ENCODE results near the gene TRIM6.
A peak's percentile ranks its signal among the peaks of the same experiment; 100 is the strongest.
"Not testable (repeated sequence)": the region's sequence is repeated elsewhere in the genome, so short reads cannot be mapped to it uniquely, and the experiment has no call there.

TRIM6 gene

DNA sequence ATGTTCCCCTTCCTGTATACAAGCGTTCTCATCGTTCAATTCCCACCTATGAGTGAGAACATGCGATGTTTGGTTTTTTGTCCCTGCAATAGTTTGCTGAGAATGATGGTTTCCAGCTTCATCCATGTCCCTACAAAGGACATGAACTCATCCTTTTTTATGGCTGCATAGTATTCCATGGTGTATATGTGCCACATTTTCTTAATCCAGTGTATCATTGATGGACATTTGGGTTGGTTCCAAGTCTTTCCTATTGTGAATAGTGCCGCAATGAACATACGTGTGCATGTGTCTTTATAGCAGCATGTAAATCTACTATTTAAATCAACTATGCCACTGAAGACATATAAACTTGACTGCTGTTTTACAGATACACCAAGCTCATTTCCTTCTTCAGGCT lies 12.0 kb upstream of the TRIM6 start:
- H3K9me3 ChIP-seq (ENCODE audit: control extremely low read depth in 1 of 5, control insufficient read depth in 4 of 5, insufficient read depth in 2 of 5, low read depth in 1 of 5, low read length in 4 of 5); H3K4me3 ChIP-seq (ENCODE audit: control insufficient read depth in 1 of 7, extremely low read depth in 1 of 7, insufficient read depth in 4 of 7, low read depth in 2 of 7, low read length in 6 of 7); H3K36me3 ChIP-seq (ENCODE audit: control insufficient read depth in 4 of 4, insufficient read depth in 4 of 4, low read length in 3 of 4); H3K27me3 ChIP-seq (replicated peaks in 2 of 5; ENCODE audit: control insufficient read depth in 4 of 5, insufficient read depth in 5 of 5, low read length in 4 of 5); CTCF ChIA-PET; POLR2A ChIA-PET; DNase-seq; H3K4me1 ChIP-seq (ENCODE audit: control extremely low read depth in 1 of 4, control insufficient read depth in 4 of 4, insufficient read depth in 4 of 4, low read length in 3 of 4); H3K27ac ChIP-seq (ENCODE audit: insufficient read depth in 1 of 2, low read depth in 1 of 2, low read length in 2 of 2, poor library complexity in 1 of 2, severe bottlenecking in 2 of 2): not testable (repeated sequence)
- WGBS (ENCODE audit: insufficient coverage): no CpG with 5 or more reads among the region's 5 CpGs

DNA sequence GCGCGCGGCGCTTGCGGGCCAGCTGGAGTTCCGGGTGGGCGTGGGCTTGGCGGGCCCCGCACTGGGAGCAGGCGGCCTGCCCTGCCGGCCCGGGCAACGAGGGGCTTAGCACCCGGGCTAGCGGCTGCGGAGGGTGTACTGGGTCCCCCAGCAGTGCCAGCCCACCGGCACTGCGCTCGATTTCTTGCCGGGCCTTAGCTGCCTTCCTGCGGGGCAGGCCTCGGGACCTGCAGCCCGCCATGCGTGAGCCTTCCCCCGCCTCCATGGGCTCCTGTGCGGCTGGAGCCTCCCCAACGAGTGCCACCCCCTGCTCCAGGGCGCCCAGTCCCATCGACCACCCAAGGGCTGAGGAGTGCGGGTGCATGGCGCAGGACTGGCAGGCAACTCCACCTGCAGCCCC lies 6.5 kb upstream of the TRIM6 start:
- WGBS (ENCODE audit: insufficient coverage): 95% methylated on average over 20 of the region's 31 CpGs
- not testable (repeated sequence) for H3K4me3 ChIP-seq (ENCODE audit: control insufficient read depth in 1 of 7, extremely low read depth in 1 of 7, insufficient read depth in 4 of 7, low read depth in 2 of 7, low read length in 6 of 7)

DNA sequence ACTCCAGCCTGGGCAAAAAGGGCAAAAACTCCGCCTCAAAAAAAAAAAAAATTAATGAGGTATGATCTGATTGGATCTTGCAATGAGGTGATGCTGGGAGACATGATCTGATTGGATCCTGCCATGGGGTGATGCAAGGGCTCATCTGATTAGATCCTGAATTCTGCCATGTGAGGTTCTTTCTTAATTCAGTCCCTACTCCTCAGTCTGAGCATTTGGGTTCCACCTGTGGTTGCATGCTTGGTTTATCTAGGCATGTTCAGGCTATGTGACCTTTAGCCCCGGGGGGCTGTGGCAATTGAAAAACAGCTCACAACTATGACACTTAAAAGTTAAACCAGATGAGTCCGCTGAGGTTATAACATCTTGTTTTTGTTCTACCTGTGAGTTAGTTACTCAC lies 4.8 kb upstream of the TRIM6 start:
- WGBS (ENCODE audit: insufficient coverage): 79% methylated on average over 2 of the region's 3 CpGs
- H3K27ac ChIP-seq (ENCODE audit: insufficient read depth in 1 of 2, low read depth in 1 of 2, low read length in 2 of 2, poor library complexity in 1 of 2, severe bottlenecking in 2 of 2): no peak overlapping the region
- CTCF ChIA-PET: interaction anchor here (0.6 kb wide), 1 partner anchor 403 kb away, joined by 3 read pairs; no protein-coding TSS in a partner anchor

More for the DNA sequence above, 6.5 kb upstream of the TRIM6 start:
- H3K4me1 ChIP-seq (ENCODE audit: control extremely low read depth in 1 of 4, control insufficient read depth in 4 of 4, insufficient read depth in 4 of 4, low read length in 3 of 4); CTCF ChIA-PET; H3K9me3 ChIP-seq (ENCODE audit: control extremely low read depth in 1 of 5, control insufficient read depth in 4 of 5, insufficient read depth in 2 of 5, low read depth in 1 of 5, low read length in 4 of 5); H3K27me3 ChIP-seq (replicated peaks in 2 of 5; ENCODE audit: control insufficient read depth in 4 of 5, insufficient read depth in 5 of 5, low read length in 4 of 5); DNase-seq; H3K36me3 ChIP-seq (ENCODE audit: control insufficient read depth in 4 of 4, insufficient read depth in 4 of 4, low read length in 3 of 4); H3K27ac ChIP-seq (ENCODE audit: insufficient read depth in 1 of 2, low read depth in 1 of 2, low read length in 2 of 2, poor library complexity in 1 of 2, severe bottlenecking in 2 of 2); POLR2A ChIA-PET: not testable (repeated sequence)

DNA sequence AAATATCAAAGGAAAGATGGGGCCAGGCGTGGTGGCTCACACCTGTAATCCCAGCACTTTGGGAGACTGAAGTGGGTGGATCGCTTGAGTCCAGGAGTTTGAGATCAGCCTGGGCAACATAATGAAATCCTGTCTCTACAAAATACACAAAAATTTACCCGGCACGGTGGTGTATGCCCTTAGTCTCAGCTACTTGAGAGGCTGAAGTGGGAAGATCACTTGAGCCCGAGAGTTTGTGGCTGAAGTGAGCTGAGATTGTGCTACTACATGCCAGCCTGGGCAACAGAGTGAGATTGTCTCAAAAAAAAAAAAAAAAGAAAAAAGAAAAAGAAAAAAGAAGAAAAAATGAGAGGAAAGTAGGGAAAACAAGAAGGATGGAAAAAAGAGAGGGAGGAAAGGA lies 3.8 kb upstream of the TRIM6 start:
- no peaks in the 10 kb centered on the region for H3K36me3 ChIP-seq (ENCODE audit: control insufficient read depth in 4 of 4, insufficient read depth in 4 of 4, low read length in 3 of 4)
- no peaks in the 10 kb centered on the region for H3K27me3 ChIP-seq (replicated peaks in 2 of 5; ENCODE audit: control insufficient read depth in 4 of 5, insufficient read depth in 5 of 5, low read length in 4 of 5)
- no peak overlapping the region for H3K4me3 ChIP-seq (ENCODE audit: control insufficient read depth in 1 of 7, extremely low read depth in 1 of 7, insufficient read depth in 4 of 7, low read depth in 2 of 7, low read length in 6 of 7)
- ChIA-PET POLR2A (no interaction called here), CTCF (no interaction called here)
- peaks cover 5 to 12% (median 9%) of the 10 kb centered on the region in 4 experiments for H3K4me1 ChIP-seq (ENCODE audit: control extremely low read depth in 1 of 4, control insufficient read depth in 4 of 4, insufficient read depth in 4 of 4, low read length in 3 of 4)
- WGBS (ENCODE audit: insufficient coverage): 67% methylated on average over 3 of the region's 5 CpGs
- DNase-seq: no peak
- no peaks in the 10 kb centered on the region for H3K9me3 ChIP-seq (ENCODE audit: control extremely low read depth in 1 of 5, control insufficient read depth in 4 of 5, insufficient read depth in 2 of 5, low read depth in 1 of 5, low read length in 4 of 5)
- H3K27ac ChIP-seq (ENCODE audit: insufficient read depth in 1 of 2, low read depth in 1 of 2, low read length in 2 of 2, poor library complexity in 1 of 2, severe bottlenecking in 2 of 2): no peak overlapping the region

More for the DNA sequence above, 4.8 kb upstream of the TRIM6 start:
- DNase-seq: no peak
- Histone ChIP-seq H3K9me3 (ENCODE audit: control extremely low read depth in 1 of 5, control insufficient read depth in 4 of 5, insufficient read depth in 2 of 5, low read depth in 1 of 5, low read length in 4 of 5) (no peaks in the 10 kb centered on the region), H3K36me3 (ENCODE audit: control insufficient read depth in 4 of 4, insufficient read depth in 4 of 4, low read length in 3 of 4) (no peaks in the 10 kb centered on the region), H3K27me3 (replicated peaks in 2 of 5; ENCODE audit: control insufficient read depth in 4 of 5, insufficient read depth in 5 of 5, low read length in 4 of 5) (no peaks in the 10 kb centered on the region), H3K4me3 (ENCODE audit: control insufficient read depth in 1 of 7, extremely low read depth in 1 of 7, insufficient read depth in 4 of 7, low read depth in 2 of 7, low read length in 6 of 7) (no peak overlapping the region), H3K4me1 (ENCODE audit: control extremely low read depth in 1 of 4, control insufficient read depth in 4 of 4, insufficient read depth in 4 of 4, low read length in 3 of 4) (peaks cover under 1 to 2% (median 2%) of the 10 kb centered on the region in 4 experiments)
- POLR2A ChIA-PET: no interaction called here

DNA sequence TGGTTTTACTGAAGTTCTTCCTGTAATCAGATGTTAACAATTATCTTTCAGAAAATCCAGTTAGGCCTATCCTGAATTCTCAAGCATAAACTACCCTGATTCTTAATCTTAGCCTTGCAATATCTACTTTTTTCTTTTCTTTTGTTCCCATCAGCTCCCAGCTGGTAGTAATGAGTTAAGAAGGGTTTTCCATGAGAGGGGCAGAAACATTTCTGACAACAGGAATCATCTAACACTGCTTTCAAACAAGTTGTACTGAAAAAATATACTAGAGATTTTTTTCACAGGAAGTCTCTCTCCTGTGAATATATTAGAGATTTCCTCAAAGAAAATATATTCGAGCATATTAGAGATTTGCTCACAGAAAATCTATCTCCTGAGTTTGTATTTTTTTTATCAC lies 3.3 kb upstream of the TRIM6 start:
- no peak for DNase-seq
- ChIA-PET CTCF (no interaction called here), POLR2A (no interaction called here)
- Histone ChIP-seq H3K9me3 (ENCODE audit: control extremely low read depth in 1 of 5, control insufficient read depth in 4 of 5, insufficient read depth in 2 of 5, low read depth in 1 of 5, low read length in 4 of 5) (no peaks in the 10 kb centered on the region), H3K4me3 (ENCODE audit: control insufficient read depth in 1 of 7, extremely low read depth in 1 of 7, insufficient read depth in 4 of 7, low read depth in 2 of 7, low read length in 6 of 7) (no peak overlapping the region), H3K4me1 (ENCODE audit: control extremely low read depth in 1 of 4, control insufficient read depth in 4 of 4, insufficient read depth in 4 of 4, low read length in 3 of 4) (peaks cover 7 to 17% (median 11%) of the 10 kb centered on the region in 4 experiments), H3K36me3 (ENCODE audit: control insufficient read depth in 4 of 4, insufficient read depth in 4 of 4, low read length in 3 of 4) (no peaks in the 10 kb centered on the region), H3K27me3 (replicated peaks in 2 of 5; ENCODE audit: control insufficient read depth in 4 of 5, insufficient read depth in 5 of 5, low read length in 4 of 5) (no peaks in the 10 kb centered on the region), H3K27ac (ENCODE audit: insufficient read depth in 1 of 2, low read depth in 1 of 2, low read length in 2 of 2, poor library complexity in 1 of 2, severe bottlenecking in 2 of 2) (no peak overlapping the region)
- WGBS (ENCODE audit: insufficient coverage): no CpG with 5 or more reads among the region's 1 CpG

DNA sequence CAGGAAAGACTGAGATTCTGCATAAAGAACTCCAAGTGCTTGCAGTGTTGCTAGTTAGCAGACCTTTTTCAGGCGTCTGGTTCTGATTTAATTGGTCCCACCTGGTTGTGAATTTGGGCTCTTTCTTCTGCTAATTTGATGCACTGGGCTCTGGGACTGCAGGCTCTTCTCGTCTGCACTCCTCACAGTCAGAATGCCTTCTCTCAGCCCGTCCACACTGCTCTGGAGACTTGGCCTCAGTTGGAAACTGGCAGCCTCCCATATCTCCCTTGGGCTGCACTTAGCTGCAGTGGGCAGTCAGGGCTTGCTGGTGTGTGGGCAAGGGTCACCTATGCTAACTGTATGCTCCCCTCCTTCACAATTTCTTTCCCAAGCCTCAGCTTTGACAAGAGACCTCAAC lies 1.5 kb downstream of the TRIM6 start:
- ChIA-PET CTCF (interaction anchor here (1.4 to 1.9 kb wide), 2 partner anchors 11 to 293 kb away, joined by 4 to 5 read pairs; no protein-coding TSS in a partner anchor), POLR2A (no interaction called here)
- Histone ChIP-seq H3K27ac (ENCODE audit: insufficient read depth in 1 of 2, low read depth in 1 of 2, low read length in 2 of 2, poor library complexity in 1 of 2, severe bottlenecking in 2 of 2) (no peak overlapping the region), H3K27me3 (replicated peaks in 2 of 5; ENCODE audit: control insufficient read depth in 4 of 5, insufficient read depth in 5 of 5, low read length in 4 of 5) (no peaks in the 10 kb centered on the region), H3K36me3 (ENCODE audit: control insufficient read depth in 4 of 4, insufficient read depth in 4 of 4, low read length in 3 of 4) (peaks cover 0 to 1% (median 0%) of the 10 kb centered on the region in 4 experiments), H3K4me1 (ENCODE audit: control extremely low read depth in 1 of 4, control insufficient read depth in 4 of 4, insufficient read depth in 4 of 4, low read length in 3 of 4) (peaks cover 10 to 29% (median 13%) of the 10 kb centered on the region in 4 experiments), H3K9me3 (ENCODE audit: control extremely low read depth in 1 of 5, control insufficient read depth in 4 of 5, insufficient read depth in 2 of 5, low read depth in 1 of 5, low read length in 4 of 5) (no peaks in the 10 kb centered on the region), H3K4me3 (ENCODE audit: control insufficient read depth in 1 of 7, extremely low read depth in 1 of 7, insufficient read depth in 4 of 7, low read depth in 2 of 7, low read length in 6 of 7) (peak overlapping the region in 2 of 7 experiments; percentile 51 to 66)
- 87% methylated on average over 3 of the region's 3 CpGs for WGBS (ENCODE audit: insufficient coverage)
- no peak for DNase-seq

DNA sequence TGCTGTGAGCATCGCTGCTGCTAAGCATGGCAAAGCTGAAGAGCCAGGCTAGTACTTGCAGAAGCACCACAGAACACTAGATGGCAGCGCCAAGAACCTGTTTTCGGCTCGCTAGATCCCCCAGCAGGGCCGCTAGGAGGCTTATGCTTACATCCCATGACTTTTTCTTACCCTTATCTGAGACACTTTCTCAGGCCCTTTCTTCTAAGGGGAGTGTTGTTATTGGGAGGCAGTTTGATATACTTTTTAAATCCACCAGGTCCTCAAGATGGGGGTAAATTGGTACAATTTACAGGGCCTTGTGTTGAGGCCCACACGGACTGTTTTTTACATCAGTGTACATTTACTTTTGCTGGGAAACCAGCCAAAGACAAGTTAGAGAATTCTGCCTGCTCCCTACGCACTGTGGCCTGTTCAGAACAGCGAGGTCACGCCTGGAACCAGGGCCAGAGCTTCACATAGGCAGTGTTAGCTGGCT lies 4.0 kb downstream of the TRIM6 start:
- POLR2A ChIA-PET: interaction anchor here (0.5 kb wide), 1 partner anchor 27 kb away, joined by 7 read pairs; no protein-coding TSS in a partner anchor
- peak; percentile 87 to 92 (median 91) for DNase-seq

More for the DNA sequence above, 4.0 kb downstream of the TRIM6 start:
- no peaks in the 10 kb centered on the region for H3K27me3 ChIP-seq (replicated peaks in 2 of 5; ENCODE audit: control insufficient read depth in 4 of 5, insufficient read depth in 5 of 5, low read length in 4 of 5)
- H3K4me1 ChIP-seq (ENCODE audit: control extremely low read depth in 1 of 4, control insufficient read depth in 4 of 4, insufficient read depth in 4 of 4, low read length in 3 of 4): peaks cover 10 to 29% (median 13%) of the 10 kb centered on the region in 4 experiments
- WGBS (ENCODE audit: insufficient coverage): 68% methylated on average over 8 of the region's 9 CpGs
- H3K27ac ChIP-seq (ENCODE audit: insufficient read depth in 1 of 2, low read depth in 1 of 2, low read length in 2 of 2, poor library complexity in 1 of 2, severe bottlenecking in 2 of 2): no peak overlapping the region
- H3K9me3 ChIP-seq (ENCODE audit: control extremely low read depth in 1 of 5, control insufficient read depth in 4 of 5, insufficient read depth in 2 of 5, low read depth in 1 of 5, low read length in 4 of 5): no peaks in the 10 kb centered on the region
- CTCF ChIA-PET: interaction anchor here (0.6 to 3.1 kb wide), 12 partner anchors 11 to 293 kb away, joined by 3 to 9 read pairs (median 4); partner anchors contain the start of genes OR52E5, TRIM22, TRIM34 and TRIM5
- peaks cover 0 to 17% (median 4%) of the 10 kb centered on the region in 4 experiments for H3K36me3 ChIP-seq (ENCODE audit: control insufficient read depth in 4 of 4, insufficient read depth in 4 of 4, low read length in 3 of 4)
- H3K4me3 ChIP-seq (ENCODE audit: control insufficient read depth in 1 of 7, extremely low read depth in 1 of 7, insufficient read depth in 4 of 7, low read depth in 2 of 7, low read length in 6 of 7): no peak overlapping the region

All from common myeloid progenitor, CD34-positive (primary cell).